H1 (cell line): ENCODE results near the gene KCNK13. TPM values are rescaled to one million over a fixed set of nuclear protein-coding genes. Genes with fewer than 3 reads are reported as not detected.

Experiments used
- FOSL1 ChIP-seq: IDR thresholded peaks from 2 replicates; pipeline ENCODE4 v1.6.1; 2011; ENCODE audit warnings: mild to moderate bottlenecking, low read depth, low read length, moderate library complexity; ENCODE audit not compliant: insufficient read depth
- polyA plus RNA-seq, 7 experiments: library from polyadenylated mRNA; depleted of rRNA in 3 of 7; stranded (reverse) in 5 of 7; unstranded in 2 of 7; fragments of >200 nt in 5 of 7; fragments of 200-250 nt in 2 of 7; gene quantifications; 1 replicate in 5 of 7; 2 replicates in 1 of 7; 4 replicates in 1 of 7; pipeline versions ENCODE4 v1.2.1 to v1.2.3, GENCODE V29; 2011 to 2013; ENCODE audit warnings: missing spikeins in 2 of 7, mixed read lengths in 2 of 7
- total RNA-seq: library from RNA; stranded (reverse); fragmentation: NEBNext Ultra II Directional; extraction: Animal tissue kit (Norgen Biotek cat#: 25700); gene quantifications from 2 replicates; pipeline ENCODE4 v1.2.1, GENCODE V29; 2021
- TF ChIP-seq, protein P1 (sequence below): fragments of 300-600 bp; sonication (generic); IDR thresholded peaks from 2 replicates; pipeline ENCODE4 v1.7.1; 2012; ENCODE audit warnings: low read length, moderate library complexity, mild to moderate bottlenecking, inconsistent platforms; ENCODE audit not compliant: insufficient replicate concordance

KCNK13 gene
- total and polyA plus RNA-seq, 2 of the 8 experiments (the other 6 are each of a cell fraction or from before 2014, with no cell fraction given): 0.39 to 0.48 TPM

DNA sequence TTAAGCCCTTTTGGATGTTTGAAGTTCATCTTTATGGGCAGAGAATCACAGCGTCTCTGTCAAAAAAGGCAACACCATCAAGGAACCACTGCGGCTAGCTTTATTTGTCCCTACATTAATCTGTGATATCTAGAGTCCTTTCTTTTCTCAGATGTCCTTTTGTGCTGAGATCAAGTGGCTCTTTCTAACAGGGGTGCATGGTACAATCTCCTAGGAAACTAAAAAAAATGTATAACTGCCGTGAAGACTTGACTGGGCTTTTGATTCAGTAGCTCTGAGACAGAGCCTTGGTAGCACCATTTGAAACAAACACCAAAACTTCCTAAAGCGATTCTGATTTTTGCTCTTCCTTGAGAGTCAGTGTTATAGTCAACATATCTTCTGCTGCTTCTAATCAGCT lies 33.3 kb downstream of the KCNK13 start (continued):
- TF ChIP-seq, protein P1, sequence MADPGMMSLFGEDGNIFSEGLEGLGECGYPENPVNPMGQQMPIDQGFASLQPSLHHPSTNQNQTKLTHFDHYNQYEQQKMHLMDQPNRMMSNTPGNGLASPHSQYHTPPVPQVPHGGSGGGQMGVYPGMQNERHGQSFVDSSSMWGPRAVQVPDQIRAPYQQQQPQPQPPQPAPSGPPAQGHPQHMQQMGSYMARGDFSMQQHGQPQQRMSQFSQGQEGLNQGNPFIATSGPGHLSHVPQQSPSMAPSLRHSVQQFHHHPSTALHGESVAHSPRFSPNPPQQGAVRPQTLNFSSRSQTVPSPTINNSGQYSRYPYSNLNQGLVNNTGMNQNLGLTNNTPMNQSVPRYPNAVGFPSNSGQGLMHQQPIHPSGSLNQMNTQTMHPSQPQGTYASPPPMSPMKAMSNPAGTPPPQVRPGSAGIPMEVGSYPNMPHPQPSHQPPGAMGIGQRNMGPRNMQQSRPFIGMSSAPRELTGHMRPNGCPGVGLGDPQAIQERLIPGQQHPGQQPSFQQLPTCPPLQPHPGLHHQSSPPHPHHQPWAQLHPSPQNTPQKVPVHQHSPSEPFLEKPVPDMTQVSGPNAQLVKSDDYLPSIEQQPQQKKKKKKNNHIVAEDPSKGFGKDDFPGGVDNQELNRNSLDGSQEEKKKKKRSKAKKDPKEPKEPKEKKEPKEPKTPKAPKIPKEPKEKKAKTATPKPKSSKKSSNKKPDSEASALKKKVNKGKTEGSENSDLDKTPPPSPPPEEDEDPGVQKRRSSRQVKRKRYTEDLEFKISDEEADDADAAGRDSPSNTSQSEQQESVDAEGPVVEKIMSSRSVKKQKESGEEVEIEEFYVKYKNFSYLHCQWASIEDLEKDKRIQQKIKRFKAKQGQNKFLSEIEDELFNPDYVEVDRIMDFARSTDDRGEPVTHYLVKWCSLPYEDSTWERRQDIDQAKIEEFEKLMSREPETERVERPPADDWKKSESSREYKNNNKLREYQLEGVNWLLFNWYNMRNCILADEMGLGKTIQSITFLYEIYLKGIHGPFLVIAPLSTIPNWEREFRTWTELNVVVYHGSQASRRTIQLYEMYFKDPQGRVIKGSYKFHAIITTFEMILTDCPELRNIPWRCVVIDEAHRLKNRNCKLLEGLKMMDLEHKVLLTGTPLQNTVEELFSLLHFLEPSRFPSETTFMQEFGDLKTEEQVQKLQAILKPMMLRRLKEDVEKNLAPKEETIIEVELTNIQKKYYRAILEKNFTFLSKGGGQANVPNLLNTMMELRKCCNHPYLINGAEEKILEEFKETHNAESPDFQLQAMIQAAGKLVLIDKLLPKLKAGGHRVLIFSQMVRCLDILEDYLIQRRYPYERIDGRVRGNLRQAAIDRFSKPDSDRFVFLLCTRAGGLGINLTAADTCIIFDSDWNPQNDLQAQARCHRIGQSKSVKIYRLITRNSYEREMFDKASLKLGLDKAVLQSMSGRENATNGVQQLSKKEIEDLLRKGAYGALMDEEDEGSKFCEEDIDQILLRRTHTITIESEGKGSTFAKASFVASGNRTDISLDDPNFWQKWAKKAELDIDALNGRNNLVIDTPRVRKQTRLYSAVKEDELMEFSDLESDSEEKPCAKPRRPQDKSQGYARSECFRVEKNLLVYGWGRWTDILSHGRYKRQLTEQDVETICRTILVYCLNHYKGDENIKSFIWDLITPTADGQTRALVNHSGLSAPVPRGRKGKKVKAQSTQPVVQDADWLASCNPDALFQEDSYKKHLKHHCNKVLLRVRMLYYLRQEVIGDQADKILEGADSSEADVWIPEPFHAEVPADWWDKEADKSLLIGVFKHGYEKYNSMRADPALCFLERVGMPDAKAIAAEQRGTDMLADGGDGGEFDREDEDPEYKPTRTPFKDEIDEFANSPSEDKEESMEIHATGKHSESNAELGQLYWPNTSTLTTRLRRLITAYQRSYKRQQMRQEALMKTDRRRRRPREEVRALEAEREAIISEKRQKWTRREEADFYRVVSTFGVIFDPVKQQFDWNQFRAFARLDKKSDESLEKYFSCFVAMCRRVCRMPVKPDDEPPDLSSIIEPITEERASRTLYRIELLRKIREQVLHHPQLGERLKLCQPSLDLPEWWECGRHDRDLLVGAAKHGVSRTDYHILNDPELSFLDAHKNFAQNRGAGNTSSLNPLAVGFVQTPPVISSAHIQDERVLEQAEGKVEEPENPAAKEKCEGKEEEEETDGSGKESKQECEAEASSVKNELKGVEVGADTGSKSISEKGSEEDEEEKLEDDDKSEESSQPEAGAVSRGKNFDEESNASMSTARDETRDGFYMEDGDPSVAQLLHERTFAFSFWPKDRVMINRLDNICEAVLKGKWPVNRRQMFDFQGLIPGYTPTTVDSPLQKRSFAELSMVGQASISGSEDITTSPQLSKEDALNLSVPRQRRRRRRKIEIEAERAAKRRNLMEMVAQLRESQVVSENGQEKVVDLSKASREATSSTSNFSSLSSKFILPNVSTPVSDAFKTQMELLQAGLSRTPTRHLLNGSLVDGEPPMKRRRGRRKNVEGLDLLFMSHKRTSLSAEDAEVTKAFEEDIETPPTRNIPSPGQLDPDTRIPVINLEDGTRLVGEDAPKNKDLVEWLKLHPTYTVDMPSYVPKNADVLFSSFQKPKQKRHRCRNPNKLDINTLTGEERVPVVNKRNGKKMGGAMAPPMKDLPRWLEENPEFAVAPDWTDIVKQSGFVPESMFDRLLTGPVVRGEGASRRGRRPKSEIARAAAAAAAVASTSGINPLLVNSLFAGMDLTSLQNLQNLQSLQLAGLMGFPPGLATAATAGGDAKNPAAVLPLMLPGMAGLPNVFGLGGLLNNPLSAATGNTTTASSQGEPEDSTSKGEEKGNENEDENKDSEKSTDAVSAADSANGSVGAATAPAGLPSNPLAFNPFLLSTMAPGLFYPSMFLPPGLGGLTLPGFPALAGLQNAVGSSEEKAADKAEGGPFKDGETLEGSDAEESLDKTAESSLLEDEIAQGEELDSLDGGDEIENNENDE: no peak
- no peak for TF ChIP-seq FOSL1
